HepG2 (cell line): ENCODE measurements around the gene CDK5RAP1. TPM values are rescaled to one million over a fixed set of nuclear protein-coding genes. Genes with fewer than 3 reads are reported as not detected.

ENCODE experiments used
- AHDC1 ChIP-seq: sonication (generic); formaldehyde crosslinking; IDR thresholded peaks from 2 replicates; pipeline ENCODE4 v1.5.1; 2020; ENCODE audit warnings: mild to moderate bottlenecking, missing genetic modification reagents, borderline replicate concordance
- ARID5B ChIP-seq: IDR thresholded peaks from 2 replicates; pipeline ENCODE4 v1.4.0; 2020; ENCODE audit warnings: mild to moderate bottlenecking, missing genetic modification reagents
- CC2D1A ChIP-seq: sonication (generic); formaldehyde crosslinking; IDR thresholded peaks from 2 replicates; pipeline ENCODE4 v1.8.1; 2023; ENCODE audit warnings: mild to moderate bottlenecking, missing genetic modification reagents
- FOXA1 ChIP-seq, 2 experiments: fragments of 450-650 bp in 1 of 2; sonication (generic) in 1 of 2; formaldehyde crosslinking in 1 of 2; IDR thresholded peaks; 2 replicates each; pipeline versions ENCODE4 v1.4.0 to v1.6.1; 2016 to 2020; ENCODE audit warnings: missing genetic modification reagents in 1 of 2
- FOXK2 ChIP-seq: fragments of 450-650 bp; IDR thresholded peaks from 2 replicates; pipeline ENCODE4 v1.6.1; 2016
- FOXO4 ChIP-seq: sonication (generic); formaldehyde crosslinking; conservative IDR thresholded peaks from 2 replicates; pipeline ENCODE4 v1.8.1; 2023; ENCODE audit warnings: missing genetic modification reagents
- HOMEZ ChIP-seq: IDR thresholded peaks from 2 replicates; pipeline ENCODE4 v1.6.1; 2016; ENCODE audit warnings: low read depth
- NR2F1 ChIP-seq, 2 experiments: fragments of 450-650 bp in 1 of 2; formaldehyde crosslinking in 1 of 2; IDR thresholded peaks; 2 replicates each; pipeline versions ENCODE4 v1.5.0 to v1.6.1; 2016 to 2020; ENCODE audit warnings: mild to moderate bottlenecking in 1 of 2, missing compliant biosample characterization in 1 of 2, missing genetic modification reagents in 1 of 2, moderate library complexity in 1 of 2
- SMAD1 ChIP-seq: sonication (generic); formaldehyde crosslinking; IDR thresholded peaks from 2 replicates; pipeline ENCODE4 v1.4.0; 2020; ENCODE audit warnings: missing genetic modification reagents, low read depth, mild to moderate bottlenecking, borderline replicate concordance
- TBX2 ChIP-seq: sonication (generic); formaldehyde crosslinking; IDR thresholded peaks from 2 replicates; pipeline ENCODE4 v1.5.0; 2020; ENCODE audit warnings: missing genetic modification reagents, mild to moderate bottlenecking, borderline replicate concordance
- ZBTB49 ChIP-seq: sonication (generic); formaldehyde crosslinking; IDR thresholded peaks from 2 replicates; pipeline ENCODE4 v1.4.0; 2020; ENCODE audit warnings: missing genetic modification reagents, borderline replicate concordance
- ZNF496 ChIP-seq: sonication (generic); formaldehyde crosslinking; IDR thresholded peaks from 2 replicates; pipeline ENCODE4 v1.8.1; 2023; ENCODE audit warnings: mild to moderate bottlenecking, moderate library complexity, missing genetic modification reagents; ENCODE audit not compliant: insufficient replicate concordance
- ZZZ3 ChIP-seq: sonication (generic); formaldehyde crosslinking; IDR thresholded peaks from 2 replicates; pipeline ENCODE4 v1.4.0; 2020; ENCODE audit warnings: missing genetic modification reagents, mild to moderate bottlenecking, borderline replicate concordance
- polyA plus RNA-seq, 8 experiments: library from polyadenylated mRNA; depleted of rRNA in 3 of 8; stranded (reverse) in 7 of 8; unstranded in 1 of 8; fragments of >200 nt; fragmentation: Illumina TruSeq in 4 of 8; extraction: Trizol in 4 of 8; gene quantifications; 2 replicates each; pipeline versions ENCODE4 v1.2.1 to v1.2.3, GENCODE V29; 2011 to 2016; ENCODE audit warnings: low read depth in 4 of 8, missing spikeins in 1 of 8, mixed read lengths in 1 of 8; ENCODE audit not compliant: insufficient read depth in 1 of 8
- total RNA-seq, 5 experiments: library from RNA; depleted of rRNA; stranded (reverse); fragments of >200 nt; fragmentation: Illumina TruSeq; extraction: Trizol; gene quantifications; 2 replicates each; pipeline ENCODE4 v1.2.3, GENCODE V29; 2016; ENCODE audit warnings: low read depth in 1 of 5

Gene CDK5RAP1
- total and polyA plus RNA-seq, 2 of the 13 experiments (the other 11 are each of a cell fraction or from before 2014, with no cell fraction given), result 53.6 to 98.2 TPM

GRCh38 chr20:33339515-33340058 is 61.7 kb downstream of the CDK5RAP1 start (continued):
- TF ChIP-seq AHDC1 (peak; percentile 63), ZBTB49 (no peak), ZNF496 (CRISPR knock-in tag) (no peak), CC2D1A (CRISPR knock-in tag) (no peak), FOXA1 (IDR thresholded peaks at IDR 0.05) (no peak), FOXA1 (CRISPR knock-in tag; IDR thresholded peaks at IDR 0.05) (peak; percentile 18; the same call in 1 of the 2 replicates), HOMEZ (CRISPR knock-in tag) (0 out of 2 replicates have a peak, but pooled peaks have one; percentile 64), NR2F1 (CRISPR knock-in tag; IDR thresholded peaks at IDR 0.05) (peak; percentile 78 to 79), ARID5B (CRISPR knock-in tag) (peak; percentile 89), SMAD1 (CRISPR knock-in tag) (no peak), TBX2 (peak; percentile 85; the same call in 1 of the 2 replicates), FOXK2 (no peak), ZZZ3 (peak; percentile 41; the same call in 1 of the 2 replicates), FOXO4 (CRISPR knock-in tag) (no peak)
